Testis (tissue), 3 donors: ENCODE results near the gene QSOX1. TPM values are rescaled to one million over a fixed set of nuclear protein-coding genes. Genes with fewer than 3 reads are reported as not detected.

Source experiments
- DNase-seq: peaks from one replicate; pipeline ENCODE4 v3.0.0-alpha.2; 2019
- H3K27ac ChIP-seq, 2 donors: fragments of 200-600 bp; sonication (generic); one replicate each; pipeline ENCODE4 v1.5.1; 2019
- H3K27me3 ChIP-seq: fragments of 200-600 bp; sonication (generic); one replicate; pipeline ENCODE4 v1.5.1; 2019
- H3K36me3 ChIP-seq: fragments of 200-600 bp; sonication (generic); one replicate; pipeline ENCODE4 v1.5.1; 2017; ENCODE audit warnings: low read depth; ENCODE audit errors: missing control alignments
- H3K4me1 ChIP-seq: fragments of 200-600 bp; sonication (generic); one replicate; pipeline ENCODE4 v1.5.1; 2019
- H3K4me3 ChIP-seq, 2 donors: fragments of 200-600 bp; sonication (generic); one replicate each; pipeline ENCODE4 v1.5.1; 2017 to 2019
- H3K9me3 ChIP-seq: fragments of 200-600 bp; sonication (generic); one replicate; pipeline ENCODE4 v1.5.1; 2017
- CTCF ChIP-seq, 3 experiments: fragments of 450-650 bp in 2 of 3; fragments of 200-600 bp in 1 of 3; sonication (generic) in 1 of 3; IDR thresholded peaks; one replicate each; pipeline ENCODE4 v1.5.1; 2016 to 2019; ENCODE audit warnings: antibody characterized with exemption in 3 of 3, mild to moderate bottlenecking in 2 of 3, moderate library complexity in 1 of 3
- POLR2A ChIP-seq: fragments of 450-650 bp; IDR thresholded peaks from one replicate; pipeline ENCODE4 v1.6.1; 2017; ENCODE audit warnings: antibody characterized with exemption, mild to moderate bottlenecking, moderate library complexity
- WGBS, 2 donors: methylation state at CpG; one replicate each; pipeline ENCODE4 v1.1.5; 2018; 5-methylcytosine and 5-hydroxymethylcytosine counted together
- intact Hi-C: fragments of 100-400 bp; cut with DNase I; formaldehyde crosslinking; loops from one replicate; pipeline ENCODE4 v1.15.1; 2023; ENCODE audit warnings: low total_unique reads
- polyA plus RNA-seq: library from polyadenylated mRNA; stranded (reverse); fragments of 350-450 nt; fragmentation: Illumina TruSeq; extraction: RNeasy Lipid Tissue Mini Kit (QIAGEN cat#74804); gene quantifications from one replicate; pipeline ENCODE4 v1.2.3, GENCODE V29; 2014; ENCODE audit warnings: low read depth, low replicate concordance; ENCODE audit not compliant: insufficient read depth
- total RNA-seq, 2 donors: library from RNA; depleted of rRNA; stranded (reverse); fragments of >200 nt; gene quantifications; one replicate each; pipeline ENCODE4 v1.2.3, GENCODE V29; 2016

Gene QSOX1
- total and polyA plus RNA-seq, 3 donors from 2014 or later: 285 to 691 (median 566) TPM

GRCh38 chr1:180233191-180234011, 78.7 kb downstream of the QSOX1 start:
- Histone ChIP-seq H3K4me1 (peaks cover 19% of the 10 kb centered on the region), H3K9me3 (no peaks in the 10 kb centered on the region), H3K4me3 (peak overlapping the region in 1 of 2 donors; percentile 4), H3K36me3 (no peaks in the 10 kb centered on the region), H3K27ac (no peak overlapping the region), H3K27me3 (no peaks in the 10 kb centered on the region)
- 4 to 6% methylated on average over 47 to 70 of the region's 71 CpGs for WGBS, 2 donors
- TF ChIP-seq CTCF (IDR thresholded peaks at IDR 0.05): no peak
- TF ChIP-seq POLR2A: no peak
- intact Hi-C loops: no loop called here
- DNase-seq: no peak

GRCh38 chr1:180234369-180235076, 79.9 kb downstream of the QSOX1 start:
- intact Hi-C loops: no loop called here
- Histone ChIP-seq H3K27me3 (peaks cover 3% of the 10 kb centered on the region), H3K9me3 (no peaks in the 10 kb centered on the region), H3K4me3 (no peak overlapping the region), H3K36me3 (no peaks in the 10 kb centered on the region), H3K4me1 (peaks cover 15% of the 10 kb centered on the region), H3K27ac (no peak overlapping the region)
- 5 to 11% methylated on average over 21 to 51 of the region's 51 CpGs for WGBS, 2 donors
- TF ChIP-seq CTCF (IDR thresholded peaks at IDR 0.05) (no peak), POLR2A (no peak)
- DNase-seq: no peak

- Histone ChIP-seq H3K9me3 (no peaks in the 10 kb centered on the region), H3K4me3 (no peak overlapping the region), H3K27ac (no peak overlapping the region), H3K4me1 (peaks cover 13% of the 10 kb centered on the region), H3K36me3 (no peaks in the 10 kb centered on the region), H3K27me3 (peaks cover 3% of the 10 kb centered on the region)
- intact Hi-C loops: no loop called here
- no peak for TF ChIP-seq POLR2A
- whole genome bisulfite sequencing, 2 donors: 5 to 8% methylated on average over 12 to 30 of the region's 30 CpGs
- DNase-seq: no peak
These were observed 80.4 kb downstream of the QSOX1 start for GRCh38 chr1:180235077-180235501.

GRCh38 chr1:180235502-180236239, 81.0 kb downstream of the QSOX1 start:
- no peak overlapping the region for H3K4me3 ChIP-seq
- no peak for DNase-seq
- intact Hi-C loops: no loop called here
- 7 to 10% methylated on average over 42 to 49 of the region's 49 CpGs for WGBS, 2 donors
- no peak overlapping the region for H3K27ac ChIP-seq
- no peaks in the 10 kb centered on the region for H3K36me3 ChIP-seq
- H3K27me3 ChIP-seq: peaks cover 3% of the 10 kb centered on the region
- TF ChIP-seq POLR2A: no peak
- TF ChIP-seq CTCF (IDR thresholded peaks at IDR 0.05): no peak
- H3K9me3 ChIP-seq: no peaks in the 10 kb centered on the region
- H3K4me1 ChIP-seq: peaks cover 8% of the 10 kb centered on the region
